GM18951 (cell line): ENCODE data around the gene APMAP.

ENCODE experiments used
- POLR2A ChIP-seq: IDR thresholded peaks from 4 replicates; pipeline ENCODE4 v1.6.1; 2011; ENCODE audit warnings: mild to moderate bottlenecking; ENCODE audit not compliant: insufficient read length, insufficient read depth; ENCODE audit errors: extremely low read depth
- in situ Hi-C: fragments of 300-500 bp; cut with MboI; formaldehyde crosslinking; loops from one replicate; pipeline ENCODE4 v1.12.0; 2022; ENCODE audit warnings: low sequenced_read_pairs, mixed read lengths, inconsistent platforms; ENCODE audit not compliant: unreplicated experiment

Gene APMAP, protein sequence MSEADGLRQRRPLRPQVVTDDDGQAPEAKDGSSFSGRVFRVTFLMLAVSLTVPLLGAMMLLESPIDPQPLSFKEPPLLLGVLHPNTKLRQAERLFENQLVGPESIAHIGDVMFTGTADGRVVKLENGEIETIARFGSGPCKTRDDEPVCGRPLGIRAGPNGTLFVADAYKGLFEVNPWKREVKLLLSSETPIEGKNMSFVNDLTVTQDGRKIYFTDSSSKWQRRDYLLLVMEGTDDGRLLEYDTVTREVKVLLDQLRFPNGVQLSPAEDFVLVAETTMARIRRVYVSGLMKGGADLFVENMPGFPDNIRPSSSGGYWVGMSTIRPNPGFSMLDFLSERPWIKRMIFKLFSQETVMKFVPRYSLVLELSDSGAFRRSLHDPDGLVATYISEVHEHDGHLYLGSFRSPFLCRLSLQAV

DNA sequence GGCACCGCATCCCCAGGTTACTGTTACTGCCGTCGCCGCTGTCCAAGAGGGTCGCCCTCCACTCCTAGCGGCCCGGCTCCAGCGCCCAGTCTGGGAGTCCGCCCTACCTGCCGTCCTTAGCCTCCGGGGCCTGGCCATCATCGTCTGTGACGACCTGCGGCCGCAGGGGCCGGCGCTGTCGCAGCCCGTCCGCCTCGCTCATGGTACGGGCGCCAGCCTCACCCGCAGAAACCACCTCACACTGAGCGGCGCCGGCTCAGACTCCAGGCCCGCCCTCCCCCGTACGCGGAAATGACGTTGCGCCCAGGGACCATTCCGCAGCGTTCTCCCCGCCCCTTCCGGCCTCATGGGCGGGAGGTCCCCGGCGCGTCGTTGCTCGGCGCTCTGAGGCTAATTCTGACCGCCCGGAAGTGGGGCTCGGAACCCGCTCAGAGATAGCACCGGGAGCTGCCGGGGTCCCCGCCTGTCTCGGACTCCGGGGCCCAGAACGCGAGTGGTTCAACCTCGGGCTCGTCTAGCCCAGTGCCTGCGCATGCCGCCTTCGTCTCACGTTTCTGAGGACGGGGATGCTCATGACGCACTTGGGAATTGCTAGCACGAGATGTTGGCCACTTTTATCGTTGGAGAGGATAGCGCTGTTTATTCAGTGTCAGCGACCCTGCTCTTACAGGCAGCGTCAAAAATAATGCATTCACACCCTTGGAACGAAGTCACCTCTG lies at the start of gene APMAP:
Gene APMAP (minus strand): TSS at position 265 of the 719 bp plus-strand sequence. CDS start 63 bp downstream, at position 202.
- peak; percentile 96 for TF ChIP-seq POLR2A
- in situ Hi-C loops: loop anchor here (5.0 to 25.0 kb wide), 2 partner anchors 195 to 395 kb away; partner anchors contain the start of gene ENTPD6

DNA sequence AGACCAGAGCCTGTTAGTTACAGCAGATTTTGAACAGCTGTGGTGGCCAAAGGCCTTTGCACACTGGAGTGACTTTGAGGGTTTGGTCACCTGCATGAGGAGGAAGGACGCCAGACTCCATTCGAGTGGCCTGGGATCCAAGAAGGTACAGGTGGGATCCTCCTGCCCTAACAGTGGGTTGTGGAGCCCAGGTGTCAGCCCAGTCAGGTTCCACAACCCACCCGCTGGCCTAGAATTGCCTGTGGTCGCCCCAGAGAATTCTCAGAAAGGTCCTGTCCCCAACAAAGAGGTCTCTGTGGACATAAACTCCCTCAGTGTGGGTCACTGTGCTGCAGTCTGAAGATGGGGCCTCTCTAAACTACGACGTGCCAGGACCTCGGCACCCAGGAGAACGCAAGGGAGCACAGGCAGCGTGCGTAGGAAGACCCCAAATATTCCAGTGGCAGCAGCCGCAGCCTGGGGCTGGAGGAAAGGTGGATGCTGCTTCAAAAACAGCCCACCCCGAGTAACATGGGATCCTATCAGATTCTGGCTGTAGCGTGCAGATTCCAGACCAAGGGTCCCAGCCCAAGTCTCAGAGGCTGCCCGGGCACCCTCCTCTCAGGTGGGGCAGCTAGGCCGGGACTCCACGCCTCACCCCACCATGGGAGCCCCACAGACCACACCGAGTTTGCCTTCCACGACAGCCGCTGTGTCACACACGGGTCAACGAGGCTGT lies 49.4 kb upstream of the APMAP start:
- in situ Hi-C loops: no loop called here
- no peak for TF ChIP-seq POLR2A

DNA sequence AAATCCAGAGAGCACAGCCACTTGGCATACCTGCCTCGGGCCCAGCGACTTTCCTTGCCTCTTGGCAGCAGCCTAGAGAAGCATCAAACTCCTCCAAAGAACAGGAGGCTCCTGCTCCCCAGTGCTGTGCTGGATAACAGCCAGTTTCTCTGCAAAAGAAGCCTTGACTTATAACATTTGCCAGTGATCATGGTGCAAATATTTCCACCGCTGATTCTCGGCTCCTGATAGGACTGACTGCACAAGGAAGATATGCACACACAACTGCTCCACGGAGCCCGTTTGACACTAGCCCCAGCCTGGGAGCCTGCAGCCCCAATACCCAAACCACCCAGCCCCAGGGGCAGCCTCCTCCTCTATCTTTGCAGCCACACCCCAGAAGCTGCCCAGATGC lies 47.9 kb upstream of the APMAP start:
- no peak for TF ChIP-seq POLR2A
- in situ Hi-C loops: no loop called here

DNA sequence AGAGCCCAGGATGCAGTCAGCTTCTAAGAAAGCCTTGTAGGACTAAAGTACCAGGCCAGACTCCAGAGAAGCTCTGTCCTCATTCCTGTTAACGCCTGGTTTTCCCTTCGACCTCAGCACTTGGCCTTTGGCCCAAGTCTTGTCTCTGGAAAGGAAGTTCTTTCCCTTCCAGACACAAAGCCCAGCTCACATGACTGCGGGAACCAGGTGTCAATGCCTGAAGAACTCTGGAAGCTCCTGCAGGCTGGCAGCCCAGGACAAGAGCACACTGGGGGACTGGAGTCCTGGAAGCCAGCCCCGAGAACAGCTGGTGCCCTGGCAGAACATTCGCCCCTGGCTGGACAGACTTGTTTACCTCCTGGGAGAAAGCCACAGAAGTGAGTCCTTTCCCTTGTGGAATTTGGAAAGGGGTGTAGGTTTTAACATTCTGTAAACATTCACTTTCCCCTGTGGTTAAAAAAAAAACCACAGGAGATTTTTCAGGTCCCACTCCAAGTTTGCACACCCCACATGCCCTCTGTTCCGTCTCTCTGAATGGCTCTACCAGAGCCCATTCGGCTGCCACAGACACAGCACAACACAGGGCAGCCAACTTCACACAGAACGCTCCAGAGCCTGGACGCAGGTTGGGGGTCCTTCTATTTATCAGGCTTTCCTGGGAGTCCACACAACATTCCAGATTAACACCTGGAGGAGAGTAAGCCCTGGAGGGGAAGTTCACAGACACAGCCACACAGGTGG lies 47.3 kb upstream of the APMAP start:
- no peak for TF ChIP-seq POLR2A
- in situ Hi-C loops: no loop called here

GRCh38 chr20:25038591-25039015 lies 46.1 kb upstream of the APMAP start:
- in situ Hi-C loops: no loop called here
- TF ChIP-seq POLR2A: no peak

- TF ChIP-seq POLR2A: no peak
- in situ Hi-C loops: no loop called here
These were observed 45.5 kb upstream of the APMAP start for GRCh38 chr20:25038103-25038410.

DNA sequence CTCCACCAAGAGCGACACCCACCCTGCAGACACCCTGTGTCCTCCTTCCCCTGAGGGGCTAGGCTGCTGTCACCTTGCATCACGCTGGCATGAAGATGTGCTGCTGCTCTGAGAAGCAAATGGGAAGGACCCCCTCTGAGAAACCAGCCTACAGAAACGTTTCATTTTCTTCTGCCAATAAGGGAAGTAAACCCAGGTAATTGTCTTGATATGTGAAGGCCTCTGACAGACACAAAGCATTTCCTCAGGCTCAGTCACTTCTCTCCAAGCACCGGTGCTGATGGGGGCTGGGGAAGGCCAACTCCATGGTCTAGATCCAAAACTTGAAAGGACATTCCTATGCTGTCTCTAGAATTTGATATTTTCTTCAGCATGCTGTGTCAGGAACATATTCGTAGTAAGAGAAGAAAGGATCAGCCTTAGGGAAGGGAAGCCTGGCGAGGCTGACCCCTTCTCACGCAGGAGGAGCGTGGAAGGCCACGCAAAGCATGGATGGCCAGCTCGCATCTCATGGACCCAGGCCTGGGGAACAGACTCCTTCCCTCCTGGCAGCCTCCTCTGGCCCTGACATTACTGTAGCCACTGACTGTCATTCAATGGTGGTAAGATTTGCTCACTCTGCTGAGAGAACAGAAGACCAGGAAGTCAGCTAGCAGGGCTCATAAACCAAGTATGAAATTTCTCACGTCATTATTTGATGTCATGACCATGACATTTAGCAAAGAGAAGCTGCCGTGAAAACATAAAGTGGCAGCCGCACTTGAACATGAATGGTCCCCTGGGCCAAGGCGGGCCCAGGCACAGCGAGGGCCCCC lies 44.9 kb upstream of the APMAP start:
- in situ Hi-C loops: no loop called here
- no peak for TF ChIP-seq POLR2A

GRCh38 chr20:25036331-25036936 lies 43.9 kb upstream of the APMAP start:
- no peak for TF ChIP-seq POLR2A
- in situ Hi-C loops: no loop called here

GRCh38 chr20:25035921-25036320 lies 43.4 kb upstream of the APMAP start:
- in situ Hi-C loops: no loop called here
- no peak for TF ChIP-seq POLR2A

DNA sequence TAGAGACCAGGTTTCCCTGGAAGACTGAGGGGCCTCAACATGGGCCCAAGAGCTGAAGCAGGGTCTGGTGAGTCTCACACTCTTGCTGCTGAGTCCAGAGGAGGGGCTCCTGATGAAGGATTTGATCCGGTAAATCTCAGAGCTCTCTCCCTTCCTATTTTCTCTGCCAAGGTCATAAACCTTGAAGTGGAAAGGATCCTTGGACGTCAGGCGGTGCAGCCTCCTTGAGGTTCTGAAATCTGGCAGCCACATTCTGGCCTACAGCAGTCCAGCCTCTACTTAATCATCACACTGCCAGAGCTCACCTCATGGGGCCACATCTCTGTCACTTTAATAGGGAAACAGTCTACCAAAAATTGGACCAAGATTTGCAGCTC lies 41.4 kb upstream of the APMAP start:
- TF ChIP-seq POLR2A: no peak
- in situ Hi-C loops: no loop called here

- in situ Hi-C loops: no loop called here
- TF ChIP-seq POLR2A: no peak
These were observed 40.8 kb upstream of the APMAP start for GRCh38 chr20:25033265-25033923.
